ENCODE results near the gene ZBTB42. TPM values are rescaled to one million over a fixed set of nuclear protein-coding genes. Genes with fewer than 3 reads are reported as not detected.

ZBTB42 gene
- polyA plus RNA-seq, 3 donors, result 0.49 to 1.0 (median 0.68) TPM

DNA sequence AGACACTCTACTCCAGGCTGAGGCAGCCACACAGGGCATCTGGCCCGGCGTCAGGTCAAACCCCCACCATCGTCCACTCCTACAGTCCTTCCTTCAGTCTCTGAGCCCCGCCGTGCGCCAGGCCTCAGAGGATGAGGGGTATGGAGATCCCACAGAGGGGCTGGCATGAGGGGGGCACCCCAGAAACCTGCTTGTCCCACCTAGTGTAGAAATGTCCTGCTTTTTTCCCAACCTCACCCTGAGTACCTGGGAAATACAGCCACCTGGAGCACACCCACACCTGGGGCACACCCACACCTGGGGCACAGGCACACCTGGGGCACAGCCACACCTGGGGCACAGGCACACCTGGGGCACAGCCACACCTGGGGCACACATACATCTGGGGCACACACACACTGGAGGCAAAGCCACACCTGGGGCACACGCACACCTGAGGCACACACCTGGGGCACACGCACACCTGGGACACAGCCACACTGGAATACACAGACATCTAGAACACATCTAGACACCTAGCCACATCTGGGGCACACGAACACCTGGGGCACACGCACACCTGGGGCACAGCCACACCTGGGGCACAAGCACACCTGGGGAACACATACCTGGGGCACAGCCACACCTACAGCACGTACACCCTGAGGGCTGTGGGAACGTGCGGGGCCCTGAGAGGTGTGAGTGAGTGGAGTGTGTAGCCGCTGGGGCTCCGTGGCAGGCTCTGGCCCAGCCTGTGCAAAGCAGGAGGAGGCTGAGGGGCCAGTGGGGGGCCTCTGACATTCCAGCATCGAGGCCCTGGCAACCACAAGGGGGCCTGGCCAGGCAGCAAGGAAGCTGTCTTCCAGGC lies 23.7 kb upstream of the ZBTB42 start:
- peaks cover 54 to 80% of the 10 kb centered on the region in 2 donors for H3K36me3 ChIP-seq (replicated peaks in 1 of 2; ENCODE audit: control insufficient read depth in 1 of 2, insufficient read depth in 2 of 2, low read length in 2 of 2)
- H3K4me1 ChIP-seq (ENCODE audit: control insufficient read depth in 1 of 2, insufficient read depth in 2 of 2, low read length in 2 of 2), result no peaks in the 10 kb centered on the region
- 83% methylated on average over 8 of the region's 16 CpGs for WGBS (ENCODE audit: insufficient coverage)
- intact Hi-C loops (cut with micrococcal nuclease), result no loop called here
- TF ChIP-seq, protein P1, sequence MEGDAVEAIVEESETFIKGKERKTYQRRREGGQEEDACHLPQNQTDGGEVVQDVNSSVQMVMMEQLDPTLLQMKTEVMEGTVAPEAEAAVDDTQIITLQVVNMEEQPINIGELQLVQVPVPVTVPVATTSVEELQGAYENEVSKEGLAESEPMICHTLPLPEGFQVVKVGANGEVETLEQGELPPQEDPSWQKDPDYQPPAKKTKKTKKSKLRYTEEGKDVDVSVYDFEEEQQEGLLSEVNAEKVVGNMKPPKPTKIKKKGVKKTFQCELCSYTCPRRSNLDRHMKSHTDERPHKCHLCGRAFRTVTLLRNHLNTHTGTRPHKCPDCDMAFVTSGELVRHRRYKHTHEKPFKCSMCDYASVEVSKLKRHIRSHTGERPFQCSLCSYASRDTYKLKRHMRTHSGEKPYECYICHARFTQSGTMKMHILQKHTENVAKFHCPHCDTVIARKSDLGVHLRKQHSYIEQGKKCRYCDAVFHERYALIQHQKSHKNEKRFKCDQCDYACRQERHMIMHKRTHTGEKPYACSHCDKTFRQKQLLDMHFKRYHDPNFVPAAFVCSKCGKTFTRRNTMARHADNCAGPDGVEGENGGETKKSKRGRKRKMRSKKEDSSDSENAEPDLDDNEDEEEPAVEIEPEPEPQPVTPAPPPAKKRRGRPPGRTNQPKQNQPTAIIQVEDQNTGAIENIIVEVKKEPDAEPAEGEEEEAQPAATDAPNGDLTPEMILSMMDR (IDR thresholded peaks at IDR 0.05), result no peak
- H3K4me3 Mint-ChIP-seq, result no peak overlapping the region
- no peaks in the 10 kb centered on the region for H3K79me2 ChIP-seq (ENCODE audit: insufficient read depth, low read length)
- H3K27me3 ChIP-seq (ENCODE audit: control insufficient read depth in 2 of 2, insufficient read depth in 2 of 2, low read length in 2 of 2), result no peaks in the 10 kb centered on the region
- no peak for DNase-seq
- H3K9me3 Mint-ChIP-seq, result peaks cover 0 to 14% (median 0%) of the 10 kb centered on the region in 7 donors
- H3K36me3 Mint-ChIP-seq, result peaks cover 19 to 64% of the 10 kb centered on the region in 2 donors
- H3K27ac Mint-ChIP-seq, result peak overlapping the region in 2 of 7 donors; percentile 62 to 63
- no peak overlapping the region for H3K4me3 ChIP-seq (replicated peaks in 1 of 3; ENCODE audit: low read depth in 2 of 3, low read length in 3 of 3)
- H3K4me1 Mint-ChIP-seq, result no peaks in the 10 kb centered on the region
- H3K27me3 Mint-ChIP-seq (ENCODE audit: low read depth in 3 of 3), result no peaks in the 10 kb centered on the region
- H3K4me2 ChIP-seq (replicated peaks; ENCODE audit: extremely low read depth, low read length, poor library complexity, severe bottlenecking), result no peak overlapping the region
- H4K20me1 ChIP-seq (ENCODE audit: insufficient read depth, low read length), result peaks cover 87% of the 10 kb centered on the region
- H3K9ac ChIP-seq (ENCODE audit: insufficient read depth, low read length, poor library complexity, severe bottlenecking), result no peak overlapping the region
- peaks cover 0 to under 1% of the 10 kb centered on the region in 2 donors for H3K9me3 ChIP-seq (replicated peaks in 1 of 2; ENCODE audit: control insufficient read depth in 1 of 2, insufficient read depth in 1 of 2, low read length in 2 of 2)
- H3K27ac ChIP-seq (ENCODE audit: low read depth in 1 of 2, low read length in 2 of 2), result no peak overlapping the region
- H2AFZ ChIP-seq (ENCODE audit: insufficient read depth, low read depth, low read length, poor library complexity, severe bottlenecking), result no peak overlapping the region

DNA sequence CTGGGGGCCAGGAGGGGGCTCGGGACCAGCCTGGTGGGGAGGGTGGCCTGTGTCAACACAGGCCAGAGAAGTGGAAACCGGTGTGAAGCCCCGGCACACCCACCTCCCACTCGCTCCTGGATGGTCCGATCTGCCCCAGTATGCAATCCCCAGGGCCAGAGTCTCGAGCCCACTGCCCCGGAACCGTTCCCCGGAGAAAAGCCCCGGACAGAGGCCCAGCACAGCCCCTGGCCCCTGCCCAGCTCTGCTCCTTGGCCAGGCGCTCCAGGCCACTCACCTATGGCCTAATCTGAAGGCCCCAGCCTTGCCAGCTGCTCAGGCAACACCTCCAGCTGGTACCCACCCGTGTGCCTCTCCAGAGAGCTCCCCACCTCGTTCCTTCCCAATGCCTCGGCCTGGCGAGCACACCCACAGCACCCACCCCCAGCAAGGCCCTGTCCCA lies 23.1 kb upstream of the ZBTB42 start:
- Histone ChIP-seq H3K4me3 (replicated peaks in 1 of 3; ENCODE audit: low read depth in 2 of 3, low read length in 3 of 3) (no peak overlapping the region), H3K27me3 (ENCODE audit: control insufficient read depth in 2 of 2, insufficient read depth in 2 of 2, low read length in 2 of 2) (no peaks in the 10 kb centered on the region), H3K27ac (ENCODE audit: low read depth in 1 of 2, low read length in 2 of 2) (no peak overlapping the region), H3K36me3 (replicated peaks in 1 of 2; ENCODE audit: control insufficient read depth in 1 of 2, insufficient read depth in 2 of 2, low read length in 2 of 2) (peaks cover 48 to 78% of the 10 kb centered on the region in 2 donors), H2AFZ (ENCODE audit: insufficient read depth, low read depth, low read length, poor library complexity, severe bottlenecking) (no peak overlapping the region), H3K79me2 (ENCODE audit: insufficient read depth, low read length) (no peaks in the 10 kb centered on the region), H3K4me1 (ENCODE audit: control insufficient read depth in 1 of 2, insufficient read depth in 2 of 2, low read length in 2 of 2) (no peaks in the 10 kb centered on the region), H3K4me2 (replicated peaks; ENCODE audit: extremely low read depth, low read length, poor library complexity, severe bottlenecking) (no peak overlapping the region), H3K9ac (ENCODE audit: insufficient read depth, low read length, poor library complexity, severe bottlenecking) (no peak overlapping the region), H4K20me1 (ENCODE audit: insufficient read depth, low read length) (peaks cover 93% of the 10 kb centered on the region), H3K9me3 (replicated peaks in 1 of 2; ENCODE audit: control insufficient read depth in 1 of 2, insufficient read depth in 1 of 2, low read length in 2 of 2) (no peaks in the 10 kb centered on the region)
- Mint-ChIP-seq H3K27me3 (ENCODE audit: low read depth in 3 of 3) (no peaks in the 10 kb centered on the region), H3K27ac (peak overlapping the region in 2 of 7 donors; percentile 21 to 50), H3K4me1 (no peaks in the 10 kb centered on the region), H3K36me3 (peaks cover 14 to 57% of the 10 kb centered on the region in 2 donors), H3K4me3 (no peak overlapping the region), H3K9me3 (peaks cover 0 to 8% (median 0%) of the 10 kb centered on the region in 7 donors)
- intact Hi-C loops (cut with micrococcal nuclease), result no loop called here
- no peak for DNase-seq
- 95% methylated on average over 11 of the region's 15 CpGs for WGBS (ENCODE audit: insufficient coverage)
- TF ChIP-seq, protein P1 (IDR thresholded peaks at IDR 0.05), result no peak

All from CD14-positive monocyte (primary cell).